ENCODE measurements around the gene NPM3. TPM values are rescaled to one million over a fixed set of nuclear protein-coding genes. Genes with fewer than 3 reads are reported as not detected.

NPM3 gene
- total RNA-seq, 1 donor from 2014 or later, result 34.0 TPM

GRCh38 chr10:101768791-101769170 lies 14.5 kb downstream of the NPM3 start:
- TF ChIP-seq CTCF (IDR thresholded peaks at IDR 0.05), result no peak
- H3K36me3 Mint-ChIP-seq (ENCODE audit: low read depth), result peaks cover 7% of the 10 kb centered on the region
- H3K9me3 Mint-ChIP-seq (ENCODE audit: low read depth), result no peaks in the 10 kb centered on the region
- H3K27me3 Mint-ChIP-seq (ENCODE audit: low read depth), result peaks cover 48% of the 10 kb centered on the region
- H3K4me3 Mint-ChIP-seq (ENCODE audit: unreplicated experiment), result no peak overlapping the region
- H3K27ac Mint-ChIP-seq (ENCODE audit: unreplicated experiment), result no peak overlapping the region
- H3K4me1 Mint-ChIP-seq (ENCODE audit: low read depth), result no peaks in the 10 kb centered on the region
- no peak for DNase-seq (ENCODE audit: low spot score)

GRCh38 chr10:101767966-101768790 lies 15.1 kb downstream of the NPM3 start:
- no peak for TF ChIP-seq CTCF (IDR thresholded peaks at IDR 0.05)
- H3K4me3 Mint-ChIP-seq (ENCODE audit: unreplicated experiment), result no peak overlapping the region
- peak; percentile 54 for DNase-seq (ENCODE audit: low spot score)
- H3K27ac Mint-ChIP-seq (ENCODE audit: unreplicated experiment), result no peak overlapping the region
- peaks cover 44% of the 10 kb centered on the region for H3K27me3 Mint-ChIP-seq (ENCODE audit: low read depth)
- H3K36me3 Mint-ChIP-seq (ENCODE audit: low read depth), result peaks cover 7% of the 10 kb centered on the region
- no peaks in the 10 kb centered on the region for H3K9me3 Mint-ChIP-seq (ENCODE audit: low read depth)
- no peaks in the 10 kb centered on the region for H3K4me1 Mint-ChIP-seq (ENCODE audit: low read depth)

DNA sequence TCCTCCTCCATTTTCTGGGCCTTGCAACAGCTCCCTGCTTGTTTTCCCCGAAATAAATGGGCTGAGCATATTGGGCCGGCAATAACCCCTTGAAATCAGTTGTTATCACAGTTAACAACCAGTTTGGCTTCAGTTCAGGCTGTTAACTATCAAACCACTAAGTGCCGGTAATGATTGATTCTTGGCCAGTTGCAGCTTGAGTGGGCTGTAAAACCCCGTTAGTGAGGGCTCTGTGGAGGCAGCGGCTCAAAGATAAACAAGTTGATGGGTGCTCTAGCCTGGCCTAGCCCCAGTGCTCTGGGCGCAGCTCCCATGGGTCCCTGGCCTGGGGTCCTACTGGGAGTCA lies 15.7 kb downstream of the NPM3 start:
- Mint-ChIP-seq H3K27me3 (ENCODE audit: low read depth) (peaks cover 38% of the 10 kb centered on the region), H3K36me3 (ENCODE audit: low read depth) (peaks cover 7% of the 10 kb centered on the region), H3K9me3 (ENCODE audit: low read depth) (no peaks in the 10 kb centered on the region), H3K4me1 (ENCODE audit: low read depth) (no peaks in the 10 kb centered on the region), H3K4me3 (ENCODE audit: unreplicated experiment) (no peak overlapping the region), H3K27ac (ENCODE audit: unreplicated experiment) (no peak overlapping the region)
- no peak for TF ChIP-seq CTCF (IDR thresholded peaks at IDR 0.05)
- DNase-seq (ENCODE audit: low spot score), result peak; percentile 47

DNA sequence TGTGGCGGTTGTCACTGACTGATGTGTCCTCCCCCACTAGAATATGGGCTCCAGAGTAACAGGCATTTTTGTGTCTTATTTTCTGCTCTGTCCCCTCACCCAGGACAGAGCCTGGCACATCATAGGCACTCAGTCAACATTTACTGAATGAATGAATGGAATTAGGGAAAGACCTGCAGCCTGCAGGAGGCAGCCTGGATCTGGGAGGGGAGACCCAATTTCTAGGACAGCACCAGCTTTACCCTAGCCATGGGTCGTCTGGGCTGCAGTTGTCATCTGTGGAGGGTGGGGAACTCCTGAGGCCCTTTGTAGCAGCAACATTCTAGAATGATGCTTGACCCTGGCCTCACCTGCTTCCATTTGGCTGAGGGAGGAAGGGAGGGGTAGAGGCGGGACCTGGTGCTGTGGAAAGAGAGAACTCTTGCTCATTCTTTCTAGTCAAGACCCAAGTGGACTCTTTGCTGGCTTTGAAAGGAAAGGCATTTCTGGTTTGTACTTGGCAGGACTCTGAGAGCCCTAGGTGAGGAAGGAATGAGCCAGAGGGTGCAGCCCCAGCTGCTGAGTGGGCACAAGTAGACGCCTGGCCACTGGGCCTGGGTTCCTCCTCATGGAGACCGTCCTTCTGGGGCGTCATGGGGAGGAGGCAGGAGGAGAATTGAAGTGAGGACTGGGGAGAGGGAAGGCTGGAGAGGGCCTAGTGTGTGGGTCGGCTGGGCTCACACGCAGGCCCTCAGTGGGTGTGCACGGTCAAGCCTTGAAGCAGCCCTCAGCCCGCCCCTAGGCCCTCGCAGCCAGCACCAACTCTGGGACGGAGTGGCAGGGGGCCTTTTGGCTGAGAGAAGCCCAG lies 16.3 kb downstream of the NPM3 start:
- H3K9me3 Mint-ChIP-seq (ENCODE audit: low read depth), result no peaks in the 10 kb centered on the region
- DNase-seq (ENCODE audit: low spot score), result peak; percentile 60
- H3K27me3 Mint-ChIP-seq (ENCODE audit: low read depth), result peaks cover 32% of the 10 kb centered on the region
- no peak overlapping the region for H3K4me3 Mint-ChIP-seq (ENCODE audit: unreplicated experiment)
- no peaks in the 10 kb centered on the region for H3K4me1 Mint-ChIP-seq (ENCODE audit: low read depth)
- TF ChIP-seq CTCF (IDR thresholded peaks at IDR 0.05), result no peak
- H3K27ac Mint-ChIP-seq (ENCODE audit: unreplicated experiment), result no peak overlapping the region
- peaks cover 7% of the 10 kb centered on the region for H3K36me3 Mint-ChIP-seq (ENCODE audit: low read depth)

DNA sequence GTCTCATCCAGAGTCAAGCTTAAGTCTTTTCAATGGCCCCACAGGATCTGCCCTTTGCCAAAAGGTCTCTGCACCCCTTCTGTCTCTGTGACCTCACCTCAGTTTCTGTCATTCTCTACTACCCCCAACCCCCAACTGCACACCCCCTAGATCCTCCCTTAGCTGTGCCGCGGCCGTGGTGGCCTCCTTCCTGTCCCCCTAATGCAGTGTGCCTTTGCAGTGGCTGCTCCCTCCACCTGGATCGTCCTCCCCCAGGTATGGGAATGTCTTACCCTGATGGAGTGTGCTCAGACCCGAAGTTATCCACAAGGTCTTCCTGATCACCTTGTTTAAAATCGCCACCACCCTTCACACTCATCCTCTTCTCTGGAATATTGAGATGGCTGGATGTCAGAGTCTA lies 16.9 kb downstream of the NPM3 start:
- Mint-ChIP-seq H3K4me3 (ENCODE audit: unreplicated experiment) (no peak overlapping the region), H3K27me3 (ENCODE audit: low read depth) (peaks cover 29% of the 10 kb centered on the region)

More for the DNA sequence above, 16.9 kb downstream of the NPM3 start:
- no peak for TF ChIP-seq CTCF (IDR thresholded peaks at IDR 0.05)
- Mint-ChIP-seq H3K36me3 (ENCODE audit: low read depth) (peaks cover 6% of the 10 kb centered on the region), H3K4me1 (ENCODE audit: low read depth) (no peaks in the 10 kb centered on the region), H3K9me3 (ENCODE audit: low read depth) (no peaks in the 10 kb centered on the region), H3K27ac (ENCODE audit: unreplicated experiment) (no peak overlapping the region)
- DNase-seq (ENCODE audit: low spot score), result peak; percentile 38

Data from chondrocyte (in vitro differentiated cells).